WTC11 (cell line): ENCODE measurements around the gene CHST14. TPM values are rescaled to one million over a fixed set of nuclear protein-coding genes. Genes with fewer than 3 reads are reported as not detected.

Experiments
- ATAC-seq: fragments of 200-7000 bp; cut with Tn5 transposase; 2 replicates; pipeline ENCODE4 v1.10.0; 2021; ENCODE audit warnings: mild to moderate bottlenecking, moderate library complexity
- CTCF ChIA-PET: fragments of 300-600 bp; sonication (Branson Sonifier 250); formaldehyde crosslinking; loops from one replicate; lab custom pipeline; 2021; ENCODE audit warnings: antibody characterized with exemption; lab: Charles Lee
- POLR2A ChIA-PET: fragments of 350-600 bp; sonication (Branson Sonifier 250); formaldehyde crosslinking; loops from one replicate; lab custom pipeline; 2021; ENCODE audit warnings: antibody characterized with exemption; lab: Charles Lee
- DNase-seq: peaks from one replicate; pipeline ENCODE4 v3.0.0; 2021; ENCODE audit warnings: low spot score
- H3K27ac Mint-ChIP-seq: 2 replicates; pipeline ENCODE4 v1.8.0; 2021; ENCODE audit warnings: mixed read lengths
- H3K27me3 Mint-ChIP-seq: 2 replicates; pipeline ENCODE4 v1.8.0; 2021; ENCODE audit warnings: low read depth, mild to moderate bottlenecking, moderate library complexity, mixed read lengths
- H3K36me3 Mint-ChIP-seq: 2 replicates; pipeline ENCODE4 v1.8.0; 2021; ENCODE audit warnings: mixed read lengths
- H3K4me1 Mint-ChIP-seq: 2 replicates; pipeline ENCODE4 v1.8.0; 2022; ENCODE audit warnings: mixed read lengths
- H3K4me3 Mint-ChIP-seq: 2 replicates; pipeline ENCODE4 v1.8.0; 2021; ENCODE audit warnings: mild to moderate bottlenecking, moderate library complexity, mixed read lengths
- H3K9me3 Mint-ChIP-seq: 2 replicates; pipeline ENCODE4 v1.8.0; 2021; ENCODE audit warnings: mixed read lengths
- EMX1 ChIP-seq: fragments of 250-450 bp; sonication (Bioruptor Pico); IDR thresholded peaks from 2 replicates; pipeline ENCODE4 v1.8.0; 2021; ENCODE audit warnings: mild to moderate bottlenecking
- ETV6 ChIP-seq: sonication (generic); formaldehyde crosslinking; IDR thresholded peaks from 2 replicates; pipeline ENCODE4 v1.8.1; 2022; ENCODE audit warnings: mild to moderate bottlenecking, missing genetic modification reagents
- FOXJ3 ChIP-seq: sonication (generic); formaldehyde crosslinking; IDR thresholded peaks from 2 replicates; pipeline ENCODE4 v1.9.0; 2021; ENCODE audit warnings: missing genetic modification reagents, mild to moderate bottlenecking, borderline replicate concordance
- GABPB1 ChIP-seq: sonication (generic); formaldehyde crosslinking; IDR thresholded peaks from 2 replicates; pipeline ENCODE4 v1.8.1; 2023; ENCODE audit warnings: mild to moderate bottlenecking, missing genetic modification reagents
- GTF2I ChIP-seq: fragments of 250-450 bp; sonication (Bioruptor Pico); conservative IDR thresholded peaks from 2 replicates; pipeline ENCODE4 v1.4.0; 2021; ENCODE audit warnings: mild to moderate bottlenecking
- MXD4 ChIP-seq: fragments of 250-450 bp; sonication (Bioruptor Pico); IDR thresholded peaks from 2 replicates; pipeline ENCODE4 v1.8.0; 2021; ENCODE audit warnings: mild to moderate bottlenecking, moderate library complexity, borderline replicate concordance
- NFE2L1 ChIP-seq: sonication (generic); formaldehyde crosslinking; IDR thresholded peaks from 2 replicates; pipeline ENCODE4 v1.8.1; 2023; ENCODE audit warnings: missing genetic modification reagents
- NFYB ChIP-seq: sonication (generic); formaldehyde crosslinking; conservative IDR thresholded peaks from 2 replicates; pipeline ENCODE4 v1.8.0; 2022; ENCODE audit warnings: low read depth, missing genetic modification reagents
- NR2C2 ChIP-seq: sonication (generic); formaldehyde crosslinking; IDR thresholded peaks from 2 replicates; pipeline ENCODE4 v1.8.0; 2022; ENCODE audit warnings: mild to moderate bottlenecking, missing genetic modification reagents
- RELA ChIP-seq: sonication (generic); formaldehyde crosslinking; IDR thresholded peaks from 2 replicates; pipeline ENCODE4 v1.8.1; 2022; ENCODE audit warnings: missing genetic modification reagents, mild to moderate bottlenecking, borderline replicate concordance
- SMAD4 ChIP-seq: sonication (generic); formaldehyde crosslinking; IDR thresholded peaks from 2 replicates; pipeline ENCODE4 v1.8.0; 2022; ENCODE audit warnings: mild to moderate bottlenecking, missing genetic modification reagents
- TP53 ChIP-seq: sonication (generic); formaldehyde crosslinking; IDR thresholded peaks from 2 replicates; pipeline ENCODE4 v1.8.1; 2023; ENCODE audit warnings: mild to moderate bottlenecking, missing genetic modification reagents
- ZNF219 ChIP-seq: sonication (generic); formaldehyde crosslinking; IDR thresholded peaks from 2 replicates; pipeline ENCODE4 v1.8.0; 2023; ENCODE audit warnings: missing genetic modification reagents, mild to moderate bottlenecking, borderline replicate concordance
- total RNA-seq: library from RNA; stranded (reverse); gene quantifications from 3 replicates; pipeline ENCODE4 v1.2.3, GENCODE V29; 2021
- TF ChIP-seq, protein P1 (sequence below): sonication (generic); formaldehyde crosslinking; IDR thresholded peaks from 2 replicates; pipeline ENCODE4 v1.8.0; 2022; ENCODE audit warnings: mild to moderate bottlenecking, missing genetic modification reagents
- TF ChIP-seq, protein P2 (sequence below): sonication (generic); formaldehyde crosslinking; IDR thresholded peaks from 2 replicates; pipeline ENCODE4 v1.8.1; 2023; ENCODE audit warnings: mild to moderate bottlenecking, missing genetic modification reagents, borderline replicate concordance
- TF ChIP-seq, protein P3 (sequence below): fragments of 250-450 bp; sonication (Bioruptor Pico); IDR thresholded peaks from 2 replicates; pipeline ENCODE4 v1.9.0; 2021; ENCODE audit warnings: moderate library complexity, mild to moderate bottlenecking, inconsistent platforms, borderline replicate concordance

The CHST14 gene
- total RNA-seq, 1 experiment from 2014 or later, result 21.3 TPM

DNA sequence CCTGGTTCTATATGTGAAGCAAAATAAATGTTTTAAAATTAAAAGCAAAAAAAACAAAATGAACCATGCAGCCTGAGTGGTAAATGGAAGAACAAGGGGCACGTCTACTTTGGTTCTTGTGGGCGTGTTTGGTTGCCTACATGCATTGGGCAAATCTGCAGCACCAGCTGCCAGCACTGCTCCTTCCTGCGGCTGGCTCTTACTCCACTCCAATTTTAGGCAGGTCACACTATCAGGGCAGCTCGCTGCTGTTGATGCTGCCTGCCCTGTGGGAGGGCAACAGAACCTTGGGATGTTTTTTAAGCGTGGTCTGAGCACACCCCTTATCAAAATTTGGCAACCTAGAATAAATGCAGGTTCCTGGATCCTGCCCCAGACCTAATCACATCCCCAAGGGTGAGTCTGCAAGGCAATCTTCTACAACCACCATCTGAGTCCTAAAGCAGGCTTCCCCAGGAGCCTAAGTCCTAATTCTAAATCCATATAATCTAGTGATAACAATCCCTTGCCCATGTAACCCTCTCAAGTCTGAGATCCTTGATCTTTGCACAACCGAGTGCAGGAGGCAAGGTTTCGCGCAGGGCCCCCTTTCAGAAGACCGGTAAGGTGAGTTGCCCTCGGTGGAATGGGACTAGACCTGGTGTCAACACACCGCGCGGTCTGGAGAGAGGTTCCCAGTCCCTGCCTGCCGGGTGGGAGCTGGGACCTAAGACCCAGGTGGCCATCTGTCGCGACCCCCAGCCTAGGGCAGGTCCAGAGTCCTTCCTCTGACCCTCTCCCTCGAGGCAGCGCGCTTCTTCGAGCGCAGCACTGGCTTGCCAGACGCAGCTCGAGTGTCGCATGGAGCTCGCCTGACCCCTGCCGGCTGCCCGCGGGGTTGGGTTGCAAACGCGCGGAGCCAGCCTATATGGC is 49.3 kb upstream of the CHST14 start (continued):
- TF ChIP-seq, protein P1, sequence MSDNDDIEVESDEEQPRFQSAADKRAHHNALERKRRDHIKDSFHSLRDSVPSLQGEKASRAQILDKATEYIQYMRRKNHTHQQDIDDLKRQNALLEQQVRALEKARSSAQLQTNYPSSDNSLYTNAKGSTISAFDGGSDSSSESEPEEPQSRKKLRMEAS (CRISPR knock-in tag), result peak; percentile 78
- TF ChIP-seq, protein P2, sequence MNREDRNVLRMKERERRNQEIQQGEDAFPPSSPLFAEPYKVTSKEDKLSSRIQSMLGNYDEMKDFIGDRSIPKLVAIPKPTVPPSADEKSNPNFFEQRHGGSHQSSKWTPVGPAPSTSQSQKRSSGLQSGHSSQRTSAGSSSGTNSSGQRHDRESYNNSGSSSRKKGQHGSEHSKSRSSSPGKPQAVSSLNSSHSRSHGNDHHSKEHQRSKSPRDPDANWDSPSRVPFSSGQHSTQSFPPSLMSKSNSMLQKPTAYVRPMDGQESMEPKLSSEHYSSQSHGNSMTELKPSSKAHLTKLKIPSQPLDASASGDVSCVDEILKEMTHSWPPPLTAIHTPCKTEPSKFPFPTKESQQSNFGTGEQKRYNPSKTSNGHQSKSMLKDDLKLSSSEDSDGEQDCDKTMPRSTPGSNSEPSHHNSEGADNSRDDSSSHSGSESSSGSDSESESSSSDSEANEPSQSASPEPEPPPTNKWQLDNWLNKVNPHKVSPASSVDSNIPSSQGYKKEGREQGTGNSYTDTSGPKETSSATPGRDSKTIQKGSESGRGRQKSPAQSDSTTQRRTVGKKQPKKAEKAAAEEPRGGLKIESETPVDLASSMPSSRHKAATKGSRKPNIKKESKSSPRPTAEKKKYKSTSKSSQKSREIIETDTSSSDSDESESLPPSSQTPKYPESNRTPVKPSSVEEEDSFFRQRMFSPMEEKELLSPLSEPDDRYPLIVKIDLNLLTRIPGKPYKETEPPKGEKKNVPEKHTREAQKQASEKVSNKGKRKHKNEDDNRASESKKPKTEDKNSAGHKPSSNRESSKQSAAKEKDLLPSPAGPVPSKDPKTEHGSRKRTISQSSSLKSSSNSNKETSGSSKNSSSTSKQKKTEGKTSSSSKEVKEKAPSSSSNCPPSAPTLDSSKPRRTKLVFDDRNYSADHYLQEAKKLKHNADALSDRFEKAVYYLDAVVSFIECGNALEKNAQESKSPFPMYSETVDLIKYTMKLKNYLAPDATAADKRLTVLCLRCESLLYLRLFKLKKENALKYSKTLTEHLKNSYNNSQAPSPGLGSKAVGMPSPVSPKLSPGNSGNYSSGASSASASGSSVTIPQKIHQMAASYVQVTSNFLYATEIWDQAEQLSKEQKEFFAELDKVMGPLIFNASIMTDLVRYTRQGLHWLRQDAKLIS (CRISPR knock-in tag), result no peak
- TF ChIP-seq SMAD4 (CRISPR knock-in tag), result no peak
- 0 out of 2 replicates have a peak, but pooled peaks have one; percentile 35 for TF ChIP-seq EMX1

DNA sequence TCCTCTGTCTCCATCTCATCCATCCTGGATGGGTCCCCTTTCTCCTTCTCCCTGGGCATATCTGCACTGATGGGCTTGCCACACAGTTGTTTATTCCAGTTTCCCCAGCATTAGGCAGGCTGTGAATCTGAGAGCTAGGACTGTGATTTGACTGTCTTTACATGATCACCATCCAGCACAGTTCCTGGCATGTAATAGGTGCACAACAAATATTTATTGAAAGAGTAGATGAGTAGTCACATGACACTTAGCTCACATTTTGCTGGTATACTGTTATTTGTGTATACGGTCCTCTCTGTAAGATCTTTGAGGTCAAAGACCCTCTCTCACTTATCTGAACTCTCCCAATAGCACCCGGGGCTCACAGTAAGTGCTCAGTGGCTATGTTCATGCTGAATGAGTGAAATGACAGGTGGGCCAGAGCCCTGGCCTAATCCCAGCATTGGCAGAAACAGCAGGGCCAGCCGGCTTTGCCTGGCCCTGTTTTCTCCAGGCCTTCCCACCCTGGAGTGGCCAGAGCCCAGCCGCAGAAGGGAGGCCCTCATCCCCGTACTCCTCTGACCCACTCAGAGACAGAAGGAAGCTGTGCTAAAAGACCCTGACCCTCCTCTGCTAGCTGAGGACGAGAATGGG is 46.2 kb upstream of the CHST14 start:
- peaks cover 26% of the 10 kb centered on the region for H3K4me1 Mint-ChIP-seq
- no peak overlapping the region for H3K27ac Mint-ChIP-seq
- TF ChIP-seq ETV6 (CRISPR knock-in tag) (no peak), FOXJ3 (CRISPR knock-in tag) (no peak), NFE2L1 (CRISPR knock-in tag) (no peak)
- H3K9me3 Mint-ChIP-seq, result no peaks in the 10 kb centered on the region
- DNase-seq, result no peak
- H3K4me3 Mint-ChIP-seq, result no peak overlapping the region
- no peaks in the 10 kb centered on the region; the same call in 1 of the 2 replicates for H3K27me3 Mint-ChIP-seq
- no peaks in the 10 kb centered on the region for H3K36me3 Mint-ChIP-seq
- ChIA-PET POLR2A (no interaction called here), CTCF (interaction anchor here (0.8 to 8.5 kb wide), 6 partner anchors 15 to 150 kb away, joined by 3 to 98 read pairs (median 6); partner anchors contain the start of genes BAHD1 and CCDC9B)
- ATAC-seq, result no peak

DNA sequence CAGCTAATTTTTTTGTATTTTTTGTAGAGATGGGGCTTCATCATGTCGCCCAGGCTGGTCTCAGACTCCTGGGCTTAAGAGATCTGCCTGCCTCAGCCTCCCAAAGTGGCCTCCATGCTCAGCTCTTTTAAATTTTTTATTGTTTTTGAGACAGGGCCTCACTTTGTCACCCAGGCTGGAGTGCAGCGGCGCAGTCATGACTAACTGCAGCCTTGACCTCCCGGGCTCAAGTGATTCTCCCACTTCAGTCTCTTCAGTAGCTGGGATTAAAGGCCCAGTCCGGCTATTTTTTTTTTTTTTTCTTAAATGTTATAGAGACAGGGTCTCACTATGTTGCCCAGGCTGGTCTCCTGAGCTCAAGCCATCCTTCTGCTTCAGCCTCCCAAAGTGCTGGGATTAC is 45.1 kb upstream of the CHST14 start:
- TF ChIP-seq, protein P3, sequence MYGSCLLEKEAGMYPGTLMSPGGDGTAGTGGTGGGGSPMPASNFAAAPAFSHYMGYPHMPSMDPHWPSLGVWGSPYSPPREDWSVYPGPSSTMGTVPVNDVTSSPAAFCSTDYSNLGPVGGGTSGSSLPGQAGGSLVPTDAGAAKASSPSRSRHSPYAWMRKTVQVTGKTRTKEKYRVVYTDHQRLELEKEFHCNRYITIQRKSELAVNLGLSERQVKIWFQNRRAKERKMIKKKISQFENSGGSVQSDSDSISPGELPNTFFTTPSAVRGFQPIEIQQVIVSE, result no peak
- TF ChIP-seq ETV6 (CRISPR knock-in tag) (no peak), GABPB1 (CRISPR knock-in tag) (no peak), TP53 (CRISPR knock-in tag) (no peak), MXD4 (CRISPR knock-in tag) (no peak), NFYB (CRISPR knock-in tag) (no peak), RELA (CRISPR knock-in tag) (no peak), ZNF219 (CRISPR knock-in tag) (no peak), GTF2I (no peak), NR2C2 (CRISPR knock-in tag) (no peak)
- TF ChIP-seq, protein P1 (CRISPR knock-in tag), result no peak
- TF ChIP-seq, all 79 proteins: peak for 0
- CTCF ChIA-PET, result interaction anchor here (0.9 to 8.5 kb wide), 4 partner anchors 57 to 116 kb away, joined by 3 to 98 read pairs (median 28); partner anchors contain the start of gene CCDC9B
- DNase-seq (no peak), ATAC-seq (no peak)
- Mint-ChIP-seq H3K27me3 (no peaks in the 10 kb centered on the region; the same call in 1 of the 2 replicates), H3K36me3 (no peaks in the 10 kb centered on the region), H3K27ac (no peak overlapping the region), H3K9me3 (no peaks in the 10 kb centered on the region), H3K4me1 (peaks cover 33% of the 10 kb centered on the region), H3K4me3 (no peak overlapping the region)
- POLR2A ChIA-PET, result no interaction called here
